AG04450 (cell line): ENCODE measurements around the gene PLLP. TPM values are rescaled to one million over a fixed set of nuclear protein-coding genes. Genes with fewer than 3 reads are reported as not detected.

Experiments used
- CTCF ChIA-PET: fragments of 300-600, 350-600 bp; formaldehyde crosslinking; extraction: SDS; loops from one replicate; lab custom pipeline; 2022; ENCODE audit warnings: antibody characterized with exemption, inconsistent platforms; lab: Charles Lee
- POLR2A ChIA-PET: fragments of 350-600 bp; formaldehyde crosslinking; extraction: SDS; loops from one replicate; lab custom pipeline; 2021; ENCODE audit warnings: antibody characterized with exemption, inconsistent platforms; lab: Yijun Ruan, JAX
- DNase-seq: peaks from one replicate; pipeline ENCODE4 v3.0.0-alpha.2; 2011; ENCODE audit warnings: low read depth, low spot score
- H3K27ac ChIP-seq: one replicate; pipeline ENCODE4 v1.5.1; 2012; ENCODE audit warnings: low read depth, low read length, control low read depth
- H3K27me3 ChIP-seq: one replicate; pipeline ENCODE4 v1.6.0; 2012; ENCODE audit warnings: low read length; ENCODE audit not compliant: control insufficient read depth, insufficient read depth
- H3K4me3 ChIP-seq: 2 replicates; pipeline ENCODE4 v1.5.1; 2011; ENCODE audit warnings: mild to moderate bottlenecking, low read depth, low read length, control low read depth
- H3K9me3 ChIP-seq: 2 replicates; pipeline ENCODE4 v1.5.1; 2012; ENCODE audit warnings: low read length; ENCODE audit not compliant: control insufficient read depth, insufficient read depth
- polyA plus RNA-seq: library from polyadenylated mRNA; depleted of rRNA; stranded (reverse); fragments of >200 nt; gene quantifications from 2 replicates; pipeline ENCODE4 v1.2.3, GENCODE V29; 2011
- TF ChIP-seq, protein P1 (sequence below): IDR thresholded peaks from 2 replicates; pipeline ENCODE4 v1.5.1; 2011; ENCODE audit warnings: low read depth, low read length, control low read depth, inconsistent platforms

The PLLP gene
- polyA plus RNA-seq, 1 experiment, result 0.10 TPM

- no peaks in the 10 kb centered on the region for H3K27me3 ChIP-seq
- no peak overlapping the region for H3K27ac ChIP-seq
- TF ChIP-seq, protein P1, sequence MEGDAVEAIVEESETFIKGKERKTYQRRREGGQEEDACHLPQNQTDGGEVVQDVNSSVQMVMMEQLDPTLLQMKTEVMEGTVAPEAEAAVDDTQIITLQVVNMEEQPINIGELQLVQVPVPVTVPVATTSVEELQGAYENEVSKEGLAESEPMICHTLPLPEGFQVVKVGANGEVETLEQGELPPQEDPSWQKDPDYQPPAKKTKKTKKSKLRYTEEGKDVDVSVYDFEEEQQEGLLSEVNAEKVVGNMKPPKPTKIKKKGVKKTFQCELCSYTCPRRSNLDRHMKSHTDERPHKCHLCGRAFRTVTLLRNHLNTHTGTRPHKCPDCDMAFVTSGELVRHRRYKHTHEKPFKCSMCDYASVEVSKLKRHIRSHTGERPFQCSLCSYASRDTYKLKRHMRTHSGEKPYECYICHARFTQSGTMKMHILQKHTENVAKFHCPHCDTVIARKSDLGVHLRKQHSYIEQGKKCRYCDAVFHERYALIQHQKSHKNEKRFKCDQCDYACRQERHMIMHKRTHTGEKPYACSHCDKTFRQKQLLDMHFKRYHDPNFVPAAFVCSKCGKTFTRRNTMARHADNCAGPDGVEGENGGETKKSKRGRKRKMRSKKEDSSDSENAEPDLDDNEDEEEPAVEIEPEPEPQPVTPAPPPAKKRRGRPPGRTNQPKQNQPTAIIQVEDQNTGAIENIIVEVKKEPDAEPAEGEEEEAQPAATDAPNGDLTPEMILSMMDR, result no peak
- no peak for DNase-seq
- H3K9me3 ChIP-seq, result no peaks in the 10 kb centered on the region
- H3K4me3 ChIP-seq, result no peak overlapping the region
- CTCF ChIA-PET, result no interaction called here
- POLR2A ChIA-PET, result no interaction called here
Observed at GRCh38 chr16:57273826-57274225, 10.6 kb downstream of the PLLP start.

- Histone ChIP-seq H3K27ac (no peak overlapping the region), H3K9me3 (no peaks in the 10 kb centered on the region), H3K27me3 (no peaks in the 10 kb centered on the region), H3K4me3 (no peak overlapping the region)
- POLR2A ChIA-PET, result no interaction called here
- CTCF ChIA-PET, result no interaction called here
- no peak for DNase-seq
- TF ChIP-seq, protein P1, result no peak
Observed at GRCh38 chr16:57273359-57273758, 11.1 kb downstream of the PLLP start.

- Histone ChIP-seq H3K27ac (no peak overlapping the region), H3K9me3 (no peaks in the 10 kb centered on the region), H3K27me3 (no peaks in the 10 kb centered on the region), H3K4me3 (no peak overlapping the region)
- TF ChIP-seq, protein P1, result no peak
- POLR2A ChIA-PET, result no interaction called here
- no peak for DNase-seq
- CTCF ChIA-PET, result no interaction called here
Observed at GRCh38 chr16:57271867-57272495, 12.5 kb downstream of the PLLP start.

DNA sequence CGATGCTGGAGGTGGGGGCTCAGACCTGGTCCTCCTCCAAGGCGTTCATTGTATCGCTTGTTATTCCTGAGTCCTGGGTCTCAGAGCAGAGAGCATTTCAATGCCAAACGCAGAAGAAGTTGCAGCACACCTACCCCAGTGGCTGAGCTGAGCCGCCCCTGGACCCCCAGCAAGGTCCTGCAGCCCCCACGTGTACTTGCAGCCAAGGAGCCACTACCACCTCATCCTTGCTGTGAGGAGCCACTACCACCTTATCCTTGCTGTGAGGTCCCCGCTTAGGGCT is 13.5 kb downstream of the PLLP start:
- H3K9me3 ChIP-seq, result no peaks in the 10 kb centered on the region
- no peak for DNase-seq
- peaks cover 5% of the 10 kb centered on the region for H3K27me3 ChIP-seq
- H3K27ac ChIP-seq, result no peak overlapping the region
- POLR2A ChIA-PET, result no interaction called here
- TF ChIP-seq, protein P1, result no peak
- CTCF ChIA-PET, result no interaction called here
- H3K4me3 ChIP-seq, result no peak overlapping the region

- H3K27ac ChIP-seq, result no peak overlapping the region
- POLR2A ChIA-PET, result interaction anchor here (0.6 kb wide), 1 partner anchor 17 kb away, joined by 7 read pairs; no protein-coding TSS in a partner anchor
- H3K27me3 ChIP-seq, result peaks cover 5% of the 10 kb centered on the region
- H3K4me3 ChIP-seq, result no peak overlapping the region
- CTCF ChIA-PET, result no interaction called here
- TF ChIP-seq, protein P1, result no peak
- H3K9me3 ChIP-seq, result no peaks in the 10 kb centered on the region
- no peak for DNase-seq
Observed at GRCh38 chr16:57270221-57271062, 14.0 kb downstream of the PLLP start.
